Cardiac fibroblast (primary cell): Measurements from ENCODE around the gene KRTAP4-12.
"Not testable (repeated sequence)": the region's sequence is repeated elsewhere in the genome, so short reads cannot be mapped to it uniquely, and the experiment has no call there.

Source experiments
- DNase-seq, 2 donors: peaks; one replicate each; pipeline versions ENCODE4 v3.0.0 to v3.0.0-alpha.2; 2010; ENCODE audit warnings: low read depth in 2 of 2
- H3K4me3 ChIP-seq, 2 donors: replicated peaks in 1 of 2; 1 replicate in 1 of 2; 2 replicates in 1 of 2; pipeline ENCODE4 v1.5.1; 2011; ENCODE audit warnings: low read depth in 2 of 2, low read length in 2 of 2, mild to moderate bottlenecking in 2 of 2, moderate library complexity in 1 of 2
- CTCF ChIP-seq: IDR thresholded peaks from one replicate; pipeline ENCODE4 v1.5.1; 2011; ENCODE audit warnings: low read depth, mild to moderate bottlenecking, low read length, inconsistent platforms

Gene KRTAP4-12

GRCh38 chr17:41111151-41111885 lies 12.7 kb downstream of the KRTAP4-12 start:
- TF ChIP-seq CTCF, result no peak
- no peak overlapping the region for H3K4me3 ChIP-seq
- DNase-seq, result no peak

GRCh38 chr17:41108728-41109386 lies 15.1 kb downstream of the KRTAP4-12 start:
- not testable (repeated sequence) for H3K4me3 ChIP-seq, DNase-seq

- no peak for DNase-seq
- TF ChIP-seq CTCF, result no peak
- no peak overlapping the region for H3K4me3 ChIP-seq
Observed at GRCh38 chr17:41107941-41108450, 16.0 kb downstream of the KRTAP4-12 start.

- not testable (repeated sequence) for H3K4me3 ChIP-seq, DNase-seq
Observed at GRCh38 chr17:41105347-41105746, 18.6 kb downstream of the KRTAP4-12 start, which contains the start of gene KRTAP4-9. KRTAP4-9 (plus strand) TSS chr17:41105389; CDS start chr17:41105389, 0 bp downstream.

- DNase-seq, result peak in 1 of 2 donors; percentile 50
- not testable (repeated sequence) for H3K4me3 ChIP-seq
Observed at GRCh38 chr17:41104386-41105038, 19.5 kb downstream of the KRTAP4-12 start.

- DNase-seq, result peak in 1 of 2 donors; percentile 10
- no peak for TF ChIP-seq CTCF
- H3K4me3 ChIP-seq, result no peak overlapping the region
Observed at GRCh38 chr17:41103896-41104295, 20.1 kb downstream of the KRTAP4-12 start.

- no peak for DNase-seq
- TF ChIP-seq CTCF, result no peak
- no peak within 1 kb of the TSS for H3K4me3 ChIP-seq
Observed at GRCh38 chr17:41101586-41102259, 22.3 kb downstream of the KRTAP4-12 start, which contains the start of gene KRTAP4-16. KRTAP4-16 (minus strand) TSS chr17:41102209; CDS start chr17:41102209, 0 bp downstream.

- not testable (repeated sequence) for H3K4me3 ChIP-seq
- DNase-seq, result peak; percentile 1 to 46
Observed at GRCh38 chr17:41099682-41100480, 24.1 kb downstream of the KRTAP4-12 start.
